ENCODE data around the gene MOB3B. TPM values are rescaled to one million over a fixed set of nuclear protein-coding genes. Genes with fewer than 3 reads are reported as not detected.

The MOB3B gene
- total and polyA plus RNA-seq, 2 of the 13 experiments (the other 11 are each of a cell fraction or from before 2014, with no cell fraction given): 0.03 to 0.09 TPM

DNA sequence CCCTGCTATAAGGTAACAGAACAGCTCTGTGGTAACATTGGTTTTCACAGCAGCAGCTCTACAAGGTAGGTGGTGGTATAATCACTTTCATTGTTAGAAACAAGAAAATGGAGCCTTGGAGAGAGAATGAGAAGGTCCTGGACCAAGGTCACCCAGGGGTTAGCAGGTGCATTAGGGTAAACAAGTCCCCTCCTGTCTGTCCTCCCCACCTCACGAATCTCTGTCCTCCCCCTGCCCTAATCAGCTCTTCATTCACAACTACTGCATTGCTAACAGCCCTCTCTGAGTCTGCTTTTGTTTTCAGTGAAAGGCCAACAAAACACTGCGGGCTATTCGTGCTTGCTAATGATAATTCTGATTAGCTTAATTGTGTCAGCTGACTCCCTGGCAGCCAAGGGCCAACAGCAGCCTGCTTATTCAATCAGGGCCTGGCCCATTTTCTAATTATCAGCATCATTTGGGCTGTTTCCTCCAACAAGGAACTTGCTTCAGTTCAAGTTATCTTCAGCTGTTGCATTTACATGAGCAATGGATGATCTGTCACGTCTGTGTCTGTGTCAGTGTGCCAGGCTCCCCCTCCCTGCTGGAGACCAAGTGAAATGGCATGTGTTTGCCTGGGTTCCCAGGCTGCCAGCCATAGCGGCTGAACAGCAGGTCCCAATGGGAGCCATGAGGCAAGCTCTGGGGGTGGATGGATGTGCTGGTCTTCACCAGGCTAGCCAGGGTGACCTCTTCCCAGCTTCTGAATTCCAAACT is 176.0 kb downstream of the MOB3B start (continued):
- TF ChIP-seq NAIF1 (CRISPR knock-in tag; IDR thresholded peaks at IDR 0.05; ENCODE audit: borderline replicate concordance): no peak
- no peak for TF ChIP-seq KLF16 (CRISPR knock-in tag; IDR thresholded peaks at IDR 0.05)
- TF ChIP-seq PAF1 (CRISPR knock-in tag; IDR thresholded peaks at IDR 0.05): no peak
- no peak for TF ChIP-seq RFXANK (CRISPR knock-in tag; IDR thresholded peaks at IDR 0.05)
- no peak for TF ChIP-seq NFRKB (IDR thresholded peaks at IDR 0.05)

DNA sequence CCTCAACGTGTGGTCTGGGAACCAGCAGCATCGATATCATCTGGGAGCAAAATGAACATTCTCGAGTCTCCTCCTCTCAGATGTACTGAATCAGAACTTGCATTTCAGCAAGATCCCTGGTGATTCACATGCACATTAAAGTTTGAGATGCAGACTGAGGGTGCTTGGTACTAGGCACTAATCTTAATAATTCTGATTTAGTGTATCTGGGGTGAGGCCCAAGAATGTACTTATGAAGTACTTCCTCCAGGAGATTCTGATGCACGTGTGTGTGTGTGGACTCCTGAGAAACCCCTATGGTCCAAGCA is 176.5 kb downstream of the MOB3B start:
- TF ChIP-seq ETV5 (CRISPR knock-in tag; IDR thresholded peaks at IDR 0.05; ENCODE audit: borderline replicate concordance) (no peak), ZNF639 (CRISPR knock-in tag; conservative IDR thresholded peaks at IDR 0.05) (no peak), CENPT (CRISPR knock-in tag; IDR thresholded peaks at IDR 0.05; ENCODE audit: low read depth) (no peak), PPARG (CRISPR knock-in tag; conservative IDR thresholded peaks at IDR 0.05) (no peak), PLRG1 (conservative IDR thresholded peaks at IDR 0.05) (no peak), CBFB (CRISPR knock-in tag; IDR thresholded peaks at IDR 0.05) (no peak), ETV6 (CRISPR knock-in tag; conservative IDR thresholded peaks at IDR 0.05) (no peak), ZNF772 (CRISPR knock-in tag; IDR thresholded peaks at IDR 0.05) (no peak), ERF (CRISPR knock-in tag; IDR thresholded peaks at IDR 0.05) (no peak), SALL1 (CRISPR knock-in tag; IDR thresholded peaks at IDR 0.05) (no peak), ZNF703 (CRISPR knock-in tag; IDR thresholded peaks at IDR 0.05; ENCODE audit: borderline replicate concordance) (no peak), ARHGAP35 (CRISPR knock-in tag; IDR thresholded peaks at IDR 0.05; ENCODE audit: borderline replicate concordance) (no peak), HNRNPLL (IDR thresholded peaks at IDR 0.05; ENCODE audit: low read depth, low read length, poor library complexity, severe bottlenecking) (no peak)
- TF ChIP-seq, protein P1, sequence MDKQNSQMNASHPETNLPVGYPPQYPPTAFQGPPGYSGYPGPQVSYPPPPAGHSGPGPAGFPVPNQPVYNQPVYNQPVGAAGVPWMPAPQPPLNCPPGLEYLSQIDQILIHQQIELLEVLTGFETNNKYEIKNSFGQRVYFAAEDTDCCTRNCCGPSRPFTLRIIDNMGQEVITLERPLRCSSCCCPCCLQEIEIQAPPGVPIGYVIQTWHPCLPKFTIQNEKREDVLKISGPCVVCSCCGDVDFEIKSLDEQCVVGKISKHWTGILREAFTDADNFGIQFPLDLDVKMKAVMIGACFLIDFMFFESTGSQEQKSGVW (CRISPR knock-in tag; IDR thresholded peaks at IDR 0.05; ENCODE audit: borderline replicate concordance): no peak
- Histone ChIP-seq H3K27ac (ENCODE audit: extremely low read length, insufficient read depth, low read length) (no peak overlapping the region), H3K27me3 (ENCODE audit: control insufficient read depth in 1 of 2, insufficient read depth in 2 of 2, low read length in 2 of 2) (0 out of 5 replicates have a peak, but pooled peaks cover 0 to 2% of the 10 kb centered on the region in 2 experiments), H3K9ac (ENCODE audit: insufficient read depth, low read depth, low read length) (no peak overlapping the region), H2AFZ (ENCODE audit: low read length) (no peak overlapping the region), H3K4me2 (ENCODE audit: low read depth, low read length) (no peak overlapping the region), H3K4me1 (ENCODE audit: insufficient read depth, low read length) (no peaks in the 10 kb centered on the region), H3K4me3 (replicated peaks in 1 of 3; ENCODE audit: insufficient read depth in 1 of 3, low read depth in 2 of 3, low read length in 3 of 3) (no peak overlapping the region), H4K20me1 (ENCODE audit: insufficient read depth, low read length) (no peaks in the 10 kb centered on the region), H3K79me2 (ENCODE audit: insufficient read depth, low read length) (no peaks in the 10 kb centered on the region), H3K9me3 (ENCODE audit: low read length) (no peaks in the 10 kb centered on the region), H3K36me3 (replicated peaks in 1 of 2; ENCODE audit: control insufficient read depth in 1 of 2, insufficient read depth in 2 of 2, low read length in 2 of 2) (no peaks in the 10 kb centered on the region)
- ChIA-PET POLR2A (no interaction called here), CTCF (ENCODE audit: low intra/inter-chr PET ratio, low total read pairs) (no interaction called here)
- 30% methylated on average over 4 of the region's 4 CpGs for WGBS (ENCODE audit: low lambda C conversion rate)
- FAIRE-seq: no peak
- intact Hi-C loops (cut with micrococcal nuclease; ENCODE audit: unreplicated experiment): no loop called here
- BruUV-seq (replicated peaks): no TSS peak
- ATAC-seq: no peak
- in situ Hi-C loops (cut with HindIII; ENCODE audit: extremely low pct_ligation_motif_present, low pct_unique_long_range_greater_than_20kb): no loop called here
- DNase-seq (ENCODE audit: low spot score): no peak

All from HepG2 (cell line).